Lower lobe of right lung (tissue), 2 donors: Measurements from ENCODE around the gene CENPW. TPM values are rescaled to one million over a fixed set of nuclear protein-coding genes. Genes with fewer than 3 reads are reported as not detected.

Experiments
- ATAC-seq, 2 donors: fragments of 200-7000 bp; cut with Tn5 transposase; one replicate each; pipeline ENCODE4 v1.9.1; 2020 to 2022; ENCODE audit warnings: mild to moderate bottlenecking in 2 of 2, moderate library complexity in 2 of 2
- DNase-seq: peaks from one replicate; pipeline ENCODE4 v3.0.0-alpha.2; 2020
- H3K27ac ChIP-seq: fragments of 200-600 bp; one replicate; pipeline ENCODE4 v1.8.0; 2022
- H3K27me3 ChIP-seq: fragments of 200-600 bp; one replicate; pipeline ENCODE4 v1.8.0; 2022; ENCODE audit warnings: low read depth
- H3K36me3 ChIP-seq: fragments of 200-600 bp; one replicate; pipeline ENCODE4 v1.8.0; 2022; ENCODE audit warnings: mild to moderate bottlenecking
- H3K4me1 ChIP-seq: fragments of 200-600 bp; one replicate; pipeline ENCODE4 v1.8.0; 2022
- H3K4me3 ChIP-seq: fragments of 200-600 bp; one replicate; pipeline ENCODE4 v1.8.0; 2022; ENCODE audit warnings: mild to moderate bottlenecking
- H3K9me3 ChIP-seq: fragments of 200-600 bp; one replicate; pipeline ENCODE4 v1.8.0; 2022
- intact Hi-C: fragments of 100-400 bp; cut with DNase I; formaldehyde crosslinking; loops from one replicate; pipeline ENCODE4 v1.11.0; 2022
- total RNA-seq: library from RNA; stranded (reverse); fragmentation: NEBNext Ultra II Directional; extraction: Animal tissue kit (Norgen Biotek cat#: 25700); gene quantifications from one replicate; pipeline ENCODE4 v1.2.1, GENCODE V29; 2021
- TF ChIP-seq, protein P1 (sequence below): fragments of 200-600 bp; IDR thresholded peaks from one replicate; pipeline ENCODE4 v1.8.0; 2022; ENCODE audit warnings: antibody characterized with exemption, mild to moderate bottlenecking
- donor health status: DM: no; HTN: yes; CAD: no; lungs with severe emphysema.

Gene CENPW
- total RNA-seq, 1 donor from 2014 or later = 7.1 TPM

DNA sequence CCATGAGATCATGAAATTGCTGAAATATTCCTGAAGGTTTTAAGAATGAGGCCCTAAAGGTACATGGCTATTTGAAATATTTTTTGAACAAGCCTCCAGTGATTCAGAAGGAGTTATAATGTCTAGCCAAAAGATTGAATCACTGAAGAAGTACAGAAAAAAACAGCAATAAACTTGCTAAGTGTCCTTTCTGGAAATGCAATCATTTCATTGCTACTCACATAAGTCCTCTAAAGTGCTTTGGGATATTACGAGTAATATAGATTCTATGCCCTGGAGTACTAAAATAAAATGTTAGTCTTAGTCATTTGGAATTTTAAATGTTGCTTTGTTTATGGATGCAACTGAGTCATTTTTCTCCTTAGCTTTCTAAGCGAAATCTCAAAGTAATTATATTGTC, 32.7 kb downstream of the CENPW start:
- Histone ChIP-seq H3K4me3 (no peak overlapping the region), H3K4me1 (no peaks in the 10 kb centered on the region), H3K27ac (no peak overlapping the region), H3K36me3 (no peaks in the 10 kb centered on the region), H3K9me3 (peaks cover 6% of the 10 kb centered on the region), H3K27me3 (no peaks in the 10 kb centered on the region)
- no peak for DNase-seq
- no peak for ATAC-seq
- intact Hi-C loops = no loop called here
- TF ChIP-seq, protein P1, sequence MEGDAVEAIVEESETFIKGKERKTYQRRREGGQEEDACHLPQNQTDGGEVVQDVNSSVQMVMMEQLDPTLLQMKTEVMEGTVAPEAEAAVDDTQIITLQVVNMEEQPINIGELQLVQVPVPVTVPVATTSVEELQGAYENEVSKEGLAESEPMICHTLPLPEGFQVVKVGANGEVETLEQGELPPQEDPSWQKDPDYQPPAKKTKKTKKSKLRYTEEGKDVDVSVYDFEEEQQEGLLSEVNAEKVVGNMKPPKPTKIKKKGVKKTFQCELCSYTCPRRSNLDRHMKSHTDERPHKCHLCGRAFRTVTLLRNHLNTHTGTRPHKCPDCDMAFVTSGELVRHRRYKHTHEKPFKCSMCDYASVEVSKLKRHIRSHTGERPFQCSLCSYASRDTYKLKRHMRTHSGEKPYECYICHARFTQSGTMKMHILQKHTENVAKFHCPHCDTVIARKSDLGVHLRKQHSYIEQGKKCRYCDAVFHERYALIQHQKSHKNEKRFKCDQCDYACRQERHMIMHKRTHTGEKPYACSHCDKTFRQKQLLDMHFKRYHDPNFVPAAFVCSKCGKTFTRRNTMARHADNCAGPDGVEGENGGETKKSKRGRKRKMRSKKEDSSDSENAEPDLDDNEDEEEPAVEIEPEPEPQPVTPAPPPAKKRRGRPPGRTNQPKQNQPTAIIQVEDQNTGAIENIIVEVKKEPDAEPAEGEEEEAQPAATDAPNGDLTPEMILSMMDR = no peak

DNA sequence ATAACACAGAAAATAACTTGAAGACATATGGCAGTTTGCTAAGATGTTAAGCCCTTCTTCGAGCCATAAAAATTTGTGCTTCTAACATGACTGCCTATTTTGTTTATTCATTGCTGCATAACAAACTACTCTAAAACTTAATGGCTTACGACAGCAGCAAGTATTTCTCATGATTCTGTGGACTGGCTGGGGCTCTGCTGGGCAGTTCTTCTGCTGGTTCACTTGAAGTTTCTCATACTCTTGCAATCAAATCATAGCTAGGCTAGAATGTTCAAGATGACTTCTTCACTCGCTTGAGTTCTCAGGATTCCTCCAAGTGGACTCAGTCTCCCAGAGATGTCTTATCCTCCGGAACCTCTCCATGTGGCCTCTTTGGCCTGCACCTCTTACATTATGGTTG, 33.4 kb downstream of the CENPW start:
- no peaks in the 10 kb centered on the region for H3K36me3 ChIP-seq
- H3K27ac ChIP-seq = no peak overlapping the region
- TF ChIP-seq, protein P1 = no peak
- DNase-seq = no peak
- no peaks in the 10 kb centered on the region for H3K4me1 ChIP-seq
- no peak for ATAC-seq
- H3K4me3 ChIP-seq = no peak overlapping the region
- intact Hi-C loops = no loop called here
- H3K9me3 ChIP-seq = peaks cover 6% of the 10 kb centered on the region
- H3K27me3 ChIP-seq = no peaks in the 10 kb centered on the region

DNA sequence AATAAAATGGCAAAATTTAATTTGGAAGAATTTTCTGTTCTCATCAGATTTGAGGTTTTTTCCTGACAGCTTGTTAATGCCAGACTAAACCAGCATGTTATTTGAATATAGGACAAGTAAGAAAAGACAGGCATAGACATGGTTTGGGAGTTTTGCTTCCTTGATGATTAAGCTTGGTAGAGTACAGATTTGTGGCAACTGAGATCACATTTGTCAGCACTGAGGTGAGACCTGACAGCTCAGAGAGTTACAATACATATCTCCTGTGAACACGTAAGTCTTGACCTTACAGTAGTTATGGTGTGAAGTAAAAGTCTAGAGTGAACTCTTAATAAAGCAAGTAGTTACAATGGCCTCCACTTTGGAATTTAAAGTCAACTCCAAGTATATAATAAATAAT, 34.5 kb downstream of the CENPW start:
- intact Hi-C loops = no loop called here
- TF ChIP-seq, protein P1 = no peak
- H3K4me3 ChIP-seq = no peak overlapping the region

DNA sequence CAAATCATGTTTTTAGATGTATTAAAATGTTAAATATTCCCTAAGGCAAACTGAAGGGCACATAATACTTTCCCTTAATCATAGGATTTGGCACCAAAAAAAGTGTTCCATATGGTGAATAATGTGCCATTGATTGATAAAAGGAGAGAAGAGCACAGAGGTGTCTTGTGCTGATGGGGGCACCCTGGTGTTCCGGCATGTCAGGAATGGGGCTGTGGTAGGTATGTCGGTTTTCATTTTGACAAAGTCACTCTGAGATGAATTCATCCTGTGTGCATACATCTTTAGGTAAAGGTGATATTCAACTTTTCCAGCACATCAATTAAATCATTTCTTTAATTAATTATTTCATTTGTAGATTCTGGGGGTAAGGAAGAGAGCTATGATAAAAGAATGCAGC, 36.8 kb downstream of the CENPW start:
- intact Hi-C loops = no loop called here
- DNase-seq (no peak), ATAC-seq (no peak)
- no peaks in the 10 kb centered on the region for H3K27me3 ChIP-seq
- TF ChIP-seq, protein P1 = no peak
- no peaks in the 10 kb centered on the region for H3K4me1 ChIP-seq
- H3K9me3 ChIP-seq = peaks cover 6% of the 10 kb centered on the region
- H3K27ac ChIP-seq = no peak overlapping the region
- H3K36me3 ChIP-seq = no peaks in the 10 kb centered on the region
- H3K4me3 ChIP-seq = no peak overlapping the region

More for the DNA sequence above, 34.5 kb downstream of the CENPW start:
- DNase-seq (no peak), ATAC-seq (no peak)
- H3K27ac ChIP-seq = no peak overlapping the region
- H3K27me3 ChIP-seq = no peaks in the 10 kb centered on the region
- peaks cover 6% of the 10 kb centered on the region for H3K9me3 ChIP-seq
- no peaks in the 10 kb centered on the region for H3K4me1 ChIP-seq
- H3K36me3 ChIP-seq = no peaks in the 10 kb centered on the region

DNA sequence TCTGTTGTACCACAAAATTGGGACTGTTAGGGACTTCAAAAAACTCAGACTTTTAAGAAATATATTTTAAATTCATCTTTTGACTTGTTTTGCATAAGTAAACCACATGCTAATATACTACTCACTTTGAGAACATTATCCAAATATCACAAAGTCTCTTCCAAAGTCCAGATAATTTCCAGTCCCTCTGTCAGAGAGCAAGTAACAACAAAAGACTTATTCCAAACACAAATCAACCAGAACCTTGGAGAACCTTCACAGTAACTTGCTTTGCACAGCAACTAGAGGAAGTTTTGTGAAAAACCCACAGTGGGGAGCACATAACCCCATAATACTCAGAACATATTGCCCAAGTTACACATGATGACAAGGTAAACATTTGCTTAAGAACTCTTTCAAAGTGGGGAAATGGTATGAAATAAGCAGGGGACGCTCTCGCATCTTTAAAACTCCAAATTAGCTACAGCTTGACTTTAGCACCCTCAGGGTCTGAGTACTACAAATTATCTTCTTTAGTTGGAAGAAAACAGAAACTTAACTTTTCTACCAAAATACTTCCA, 37.8 kb downstream of the CENPW start:
- Histone ChIP-seq H3K4me1 (no peaks in the 10 kb centered on the region), H3K4me3 (no peak overlapping the region), H3K27me3 (no peaks in the 10 kb centered on the region), H3K9me3 (peaks cover 11% of the 10 kb centered on the region), H3K36me3 (no peaks in the 10 kb centered on the region), H3K27ac (no peak overlapping the region)
- TF ChIP-seq, protein P1 = no peak
- intact Hi-C loops = no loop called here
- ATAC-seq = no peak
- DNase-seq = no peak
